Breast epithelium (tissue), 4 donors: Measurements from ENCODE around the gene EIF4G1. TPM values are rescaled to one million over a fixed set of nuclear protein-coding genes. Genes with fewer than 3 reads are reported as not detected.

Source experiments
- DNase-seq, 2 donors: peaks; one replicate each; pipeline ENCODE4 v3.0.0-alpha.2; 2019; ENCODE audit warnings: low spot score in 2 of 2
- H3K27ac ChIP-seq, 2 donors: fragments of 200-600 bp; sonication (generic) in 1 of 2; one replicate each; pipeline ENCODE4 v1.5.1; 2016 to 2019; ENCODE audit warnings: mild to moderate bottlenecking in 1 of 2
- H3K27me3 ChIP-seq, 2 donors: fragments of 200-600 bp; sonication (generic) in 1 of 2; one replicate each; pipeline versions ENCODE4 v1.5.1 to v1.6.0; 2017 to 2019; ENCODE audit warnings: control low read depth in 1 of 2, mild to moderate bottlenecking in 1 of 2
- H3K36me3 ChIP-seq: fragments of 200-600 bp; one replicate; pipeline ENCODE4 v1.5.1; 2019
- H3K4me1 ChIP-seq, 2 donors: fragments of 200-600 bp; sonication (generic); one replicate each; pipeline ENCODE4 v1.5.1; 2016 to 2019; ENCODE audit warnings: control low read depth in 1 of 2
- H3K4me3 ChIP-seq, 3 donors: fragments of 200-600 bp; sonication (generic); 1 replicate in 2 of 3; 2 replicates in 1 of 3; pipeline ENCODE4 v1.5.1; 2016 to 2019; ENCODE audit warnings: mild to moderate bottlenecking in 3 of 3, moderate library complexity in 2 of 3
- H3K9me3 ChIP-seq, 2 donors: fragments of 200-600 bp; sonication (generic) in 1 of 2; one replicate each; pipeline ENCODE4 v1.5.1; 2016 to 2019; ENCODE audit warnings: control low read depth in 1 of 2
- CTCF ChIP-seq, 3 donors: fragments of 450-650 bp; IDR thresholded peaks; one replicate each; pipeline ENCODE4 v1.5.1; 2016 to 2017; ENCODE audit warnings: antibody characterized with exemption in 3 of 3, mild to moderate bottlenecking in 3 of 3, moderate library complexity in 3 of 3
- POLR2A ChIP-seq: fragments of 450-650 bp; IDR thresholded peaks from one replicate; pipeline ENCODE4 v1.6.1; 2016; ENCODE audit warnings: antibody characterized with exemption, mild to moderate bottlenecking, moderate library complexity
- POLR2AphosphoS5 ChIP-seq, 3 donors: sonication (generic); formaldehyde crosslinking; IDR thresholded peaks; one replicate each; pipeline ENCODE4 v1.6.1; 2017; ENCODE audit warnings: antibody characterized with exemption in 3 of 3
- intact Hi-C: fragments of 100-400 bp; cut with DNase I; formaldehyde crosslinking; loops from one replicate; pipeline ENCODE4 v1.15.1; 2023; ENCODE audit warnings: low total_unique reads
- total RNA-seq, 3 donors: library from RNA; depleted of rRNA; stranded (reverse); fragments of >200 nt; gene quantifications; one replicate each; pipeline ENCODE4 v1.1.0, GENCODE V29; 2016

Gene EIF4G1
- total RNA-seq, 3 donors from 2014 or later, result 168 to 202 (median 196) TPM

GRCh38 chr3:184327171-184327570 lies 12.8 kb downstream of the EIF4G1 start:
- TF ChIP-seq POLR2A, result no peak
- no peak for TF ChIP-seq CTCF (IDR thresholded peaks at IDR 0.05)
- no peaks in the 10 kb centered on the region for H3K9me3 ChIP-seq
- H3K36me3 ChIP-seq, result peaks cover 50% of the 10 kb centered on the region
- H3K27me3 ChIP-seq, result no peaks in the 10 kb centered on the region
- H3K4me3 ChIP-seq, result no peak overlapping the region
- H3K27ac ChIP-seq, result no peak overlapping the region
- no peaks in the 10 kb centered on the region for H3K4me1 ChIP-seq
- DNase-seq, result no peak
- intact Hi-C loops, result no loop called here

- Histone ChIP-seq H3K27me3 (no peaks in the 10 kb centered on the region), H3K27ac (no peak overlapping the region), H3K36me3 (peaks cover 38% of the 10 kb centered on the region), H3K9me3 (no peaks in the 10 kb centered on the region), H3K4me1 (no peaks in the 10 kb centered on the region), H3K4me3 (no peak overlapping the region)
- TF ChIP-seq CTCF (IDR thresholded peaks at IDR 0.05) (no peak), POLR2AphosphoS5 (IDR thresholded peaks at IDR 0.05) (no peak)
- intact Hi-C loops, result no loop called here
- no peak for DNase-seq
These were observed 14.1 kb downstream of the EIF4G1 start for GRCh38 chr3:184328516-184328915.

GRCh38 chr3:184332370-184333090 lies 18.1 kb downstream of the EIF4G1 start:
- Histone ChIP-seq H3K27ac (peak overlapping the region; percentile 74 to 98), H3K9me3 (no peaks in the 10 kb centered on the region), H3K27me3 (no peaks in the 10 kb centered on the region), H3K4me1 (no peaks in the 10 kb centered on the region), H3K36me3 (peaks cover 20% of the 10 kb centered on the region), H3K4me3 (no peak overlapping the region)
- intact Hi-C loops, result no loop called here
- no peak for DNase-seq
- TF ChIP-seq POLR2AphosphoS5 (IDR thresholded peaks at IDR 0.05), result peak in 1 of 3 donors; percentile 41
- TF ChIP-seq CTCF (IDR thresholded peaks at IDR 0.05), result no peak

GRCh38 chr3:184333190-184333589 lies 18.8 kb downstream of the EIF4G1 start:
- H3K27me3 ChIP-seq, result no peaks in the 10 kb centered on the region
- peak overlapping the region; percentile 74 to 98 for H3K27ac ChIP-seq
- no peak for DNase-seq
- intact Hi-C loops, result no loop called here
- TF ChIP-seq POLR2AphosphoS5 (IDR thresholded peaks at IDR 0.05) (no peak), POLR2A (no peak), CTCF (IDR thresholded peaks at IDR 0.05) (no peak)
- H3K9me3 ChIP-seq, result no peaks in the 10 kb centered on the region
- H3K4me3 ChIP-seq, result no peak overlapping the region
- H3K4me1 ChIP-seq, result peaks cover 6% of the 10 kb centered on the region in 2 donors
- H3K36me3 ChIP-seq, result peaks cover 13% of the 10 kb centered on the region

GRCh38 chr3:184333700-184334099 lies 19.3 kb downstream of the EIF4G1 start:
- H3K27me3 ChIP-seq, result no peaks in the 10 kb centered on the region
- H3K4me1 ChIP-seq, result peaks cover 8 to 11% of the 10 kb centered on the region in 2 donors
- DNase-seq, result no peak
- no peak overlapping the region for H3K4me3 ChIP-seq
- peak overlapping the region; percentile 98 for H3K27ac ChIP-seq
- no peaks in the 10 kb centered on the region for H3K9me3 ChIP-seq
- intact Hi-C loops, result no loop called here
- TF ChIP-seq POLR2AphosphoS5 (IDR thresholded peaks at IDR 0.05) (no peak), CTCF (IDR thresholded peaks at IDR 0.05) (no peak), POLR2A (no peak)
- peaks cover 9% of the 10 kb centered on the region for H3K36me3 ChIP-seq
